K562 (cell line): Measurements from ENCODE around the gene ST14. TPM values are rescaled to one million over a fixed set of nuclear protein-coding genes. Genes with fewer than 3 reads are reported as not detected.

Experiments used
- ATAC-seq: fragments of 200-7000 bp; cut with Tn5 transposase; 3 replicates; pipeline ENCODE4 v1.9.1; 2020; ENCODE audit warnings: moderate library complexity
- BruUV-seq: library from RNA; stranded (reverse); fragments of 400-500 nt; replicated peaks from 2 replicates; lab custom pipeline; 2021; lab: Mats Ljungman, UMichigan
- CTCF ChIA-PET: fragments of 300-600 bp; formaldehyde crosslinking; extraction: SDS; loops from one replicate; lab custom pipeline; 2021; ENCODE audit warnings: low intra/inter-chr PET ratio; lab: Yijun Ruan, JAX
- POLR2A ChIA-PET: fragments of 300-600, 350-650 bp; sonication (Branson Sonifier 250); formaldehyde crosslinking; extraction: SDS; loops from one replicate; lab custom pipeline; 2021; ENCODE audit warnings: antibody characterized with exemption, inconsistent platforms; lab: Yijun Ruan, JAX
- DNase-seq, 4 experiments: peaks; one replicate each; pipeline versions ENCODE4 v3.0.0 to v3.0.0-alpha.2; 2011 to 2018; ENCODE audit warnings: low spot score in 3 of 4, mixed read lengths in 3 of 4; ENCODE audit errors: extremely low read depth in 1 of 4
- FAIRE-seq: peaks from 2 replicates; lab custom pipeline; 2011; peaks lifted over from hg19 to GRCh38; lab: Jason Lieb, UNC
- H2AFZ ChIP-seq: 2 replicates; pipeline ENCODE4 v1.6.0; 2011; ENCODE audit warnings: low read depth, low read length, control low read depth, inconsistent platforms
- H3K27ac ChIP-seq: fragments of 200-600 bp; 3 replicates; pipeline ENCODE4 v1.8.0; 2011; ENCODE audit warnings: low read depth, mild to moderate bottlenecking, control low read depth, inconsistent platforms, low read length, moderate library complexity, mixed read lengths; ENCODE audit errors: extremely low read depth
- H3K27me3 ChIP-seq, 2 experiments: fragments of 300-600 bp in 1 of 2; 2 replicates in 1 of 2; 3 replicates in 1 of 2; pipeline versions ENCODE4 v1.6.0 to v1.8.0; 2011; ENCODE audit warnings: inconsistent platforms in 2 of 2, low read length in 2 of 2, mild to moderate bottlenecking in 1 of 2, mixed read lengths in 1 of 2, moderate library complexity in 1 of 2; ENCODE audit not compliant: control insufficient read depth in 2 of 2, insufficient read depth in 2 of 2
- H3K36me3 ChIP-seq: fragments of 300-600 bp; 3 replicates; pipeline ENCODE4 v1.8.0; 2011; ENCODE audit warnings: mild to moderate bottlenecking, low read length, inconsistent platforms; ENCODE audit not compliant: control insufficient read depth, insufficient read depth
- H3K4me1 ChIP-seq, 2 experiments: fragments of 200-600 bp in 1 of 2; replicated peaks in 1 of 2; 2 replicates in 1 of 2; 3 replicates in 1 of 2; pipeline versions ENCODE4 v1.5.1 to v1.8.0; 2011; ENCODE audit warnings: inconsistent platforms in 2 of 2, low read length in 2 of 2, mild to moderate bottlenecking in 1 of 2, mixed read lengths in 1 of 2, moderate library complexity in 1 of 2; ENCODE audit not compliant: control insufficient read depth in 2 of 2, insufficient read depth in 2 of 2
- H3K4me2 ChIP-seq: 2 replicates; pipeline ENCODE4 v1.6.1; 2011; ENCODE audit warnings: low read length, control low read depth, inconsistent platforms, mixed read lengths; ENCODE audit not compliant: insufficient read depth
- H3K4me3 ChIP-seq: fragments of 200-600 bp; sonication (generic), shearing (Covaris generic); 2 replicates; pipeline ENCODE4 v1.5.1; 2016; ENCODE audit warnings: control low read depth, inconsistent platforms
- H3K79me2 ChIP-seq: fragments of 200-600 bp; 3 replicates; pipeline ENCODE4 v1.8.0; 2011; ENCODE audit warnings: low read length, inconsistent platforms; ENCODE audit not compliant: control insufficient read depth, insufficient read depth
- H3K9ac ChIP-seq, 2 experiments: 2 replicates each; pipeline versions ENCODE4 v1.6.0 to v1.6.1; 2011; ENCODE audit warnings: low read depth in 2 of 2, low read length in 2 of 2, control low read depth in 1 of 2, inconsistent platforms in 1 of 2, mild to moderate bottlenecking in 1 of 2, mixed read lengths in 1 of 2; ENCODE audit not compliant: insufficient read depth in 1 of 2
- H3K9me1 ChIP-seq: one replicate; pipeline ENCODE4 v1.6.0; 2011; ENCODE audit warnings: inconsistent platforms, mild to moderate bottlenecking, low read length, moderate library complexity; ENCODE audit not compliant: control insufficient read depth, insufficient read depth
- H3K9me3 ChIP-seq: replicated peaks from 2 replicates; pipeline ENCODE4 v1.5.1; 2011; ENCODE audit warnings: low read depth, low read length, inconsistent platforms; ENCODE audit not compliant: control insufficient read depth, insufficient read depth
- H4K20me1 ChIP-seq: replicated peaks from 2 replicates; pipeline ENCODE4 v1.6.1; 2011; ENCODE audit warnings: low read length, inconsistent platforms, mixed read lengths; ENCODE audit not compliant: control insufficient read depth, insufficient read depth
- CCAR2 ChIP-seq: fragments of 200-400 bp; formaldehyde crosslinking; IDR thresholded peaks from 2 replicates; pipeline ENCODE4 v1.6.1; 2017; ENCODE audit warnings: mild to moderate bottlenecking, low read depth, low read length
- EWSR1 ChIP-seq: fragments of 450-650 bp; IDR thresholded peaks from 2 replicates; pipeline ENCODE4 v1.6.1; 2018; ENCODE audit warnings: borderline replicate concordance, mild to moderate bottlenecking, low read depth, moderate library complexity; ENCODE audit not compliant: partially characterized antibody
- FIP1L1 ChIP-seq: fragments of 200-400 bp; formaldehyde crosslinking; IDR thresholded peaks from 2 replicates; pipeline ENCODE4 v1.6.1; 2018; ENCODE audit warnings: mild to moderate bottlenecking, low read depth, low read length; ENCODE audit not compliant: poor library complexity, severe bottlenecking
- GABPA ChIP-seq: fragments of 200-800 bp; sonication (Bioruptor generic); conservative IDR thresholded peaks from 2 replicates; pipeline ENCODE4 v1.6.1; 2016; ENCODE audit warnings: low read depth, missing genetic modification characterization, missing compliant biosample characterization
- HDAC1 ChIP-seq, 2 experiments: fragments of 450-650 bp; IDR thresholded peaks; 2 replicates each; pipeline ENCODE4 v1.6.1; 2016 to 2017; ENCODE audit warnings: inconsistent platforms in 1 of 2, mild to moderate bottlenecking in 1 of 2, moderate library complexity in 1 of 2
- HNRNPH1 ChIP-seq: fragments of 200-400 bp; formaldehyde crosslinking; optimal IDR thresholded peaks from 2 replicates; pipeline ENCODE3; 2017; ENCODE audit warnings: low read depth, mild to moderate bottlenecking, low read length, moderate library complexity
- KHSRP ChIP-seq: fragments of 450-650 bp; IDR thresholded peaks from 2 replicates; pipeline ENCODE4 v1.6.1; 2017
- WHSC1 ChIP-seq: IDR thresholded peaks from one replicate; pipeline ENCODE4 v1.6.1; 2012; ENCODE audit warnings: low read length, control low read depth, inconsistent platforms
- ZBTB8A ChIP-seq: fragments of 450-650 bp; IDR thresholded peaks from 2 replicates; pipeline ENCODE4 v1.6.1; 2018; ENCODE audit warnings: mild to moderate bottlenecking, moderate library complexity; ENCODE audit not compliant: partially characterized antibody
- ZFP30 ChIP-seq: fragments of 250-450 bp; sonication (Bioruptor Pico); IDR thresholded peaks from 2 replicates; pipeline ENCODE4 v1.8.0; 2022; ENCODE audit warnings: moderate library complexity, mild to moderate bottlenecking, inconsistent platforms, borderline replicate concordance
- ZNF121 ChIP-seq: sonication (generic); formaldehyde crosslinking; conservative IDR thresholded peaks from 2 replicates; pipeline ENCODE4 v1.8.0; 2022; ENCODE audit warnings: missing genetic modification reagents
- ZNF766 ChIP-seq: fragments of 200-800 bp; sonication (Bioruptor generic); conservative IDR thresholded peaks from 2 replicates; pipeline ENCODE4 v1.6.1; 2016; ENCODE audit warnings: missing genetic modification characterization, missing compliant biosample characterization
- WGBS: fragments of 100-300 bp; shearing (Covaris generic); methylation state at CpG from one replicate; pipeline ENCODE4 v1.1.6; 2016; ENCODE audit warnings: low coverage, mixed read lengths; ENCODE audit not compliant: insufficient coverage; ENCODE audit errors: missing lambda C conversion rate; 5-methylcytosine and 5-hydroxymethylcytosine counted together
- in situ Hi-C: fragments of 300-500 bp; cut with MboI; formaldehyde crosslinking; loops from 4 replicates; pipeline ENCODE4 v1.15.0; 2018; ENCODE audit warnings: inconsistent platforms, mixed read lengths
- intact Hi-C: fragments of 100-400 bp; cut with micrococcal nuclease; formaldehyde crosslinking; loops from 2 replicates; pipeline ENCODE4 v1.14.2; 2022
- polyA plus RNA-seq, 8 experiments: library from polyadenylated mRNA; depleted of rRNA in 4 of 8; stranded (reverse) in 5 of 8; unstranded in 3 of 8; fragments of >200 nt; fragmentation: Nextera tagmentation in 2 of 8; fragmentation: Illumina TruSeq in 1 of 8; extraction: Ambion mirVana in 2 of 8; extraction: Trizol in 1 of 8; gene quantifications; 2 replicates each; pipeline versions ENCODE4 v1.2.1 to v1.2.3, GENCODE V29; 2011 to 2014; ENCODE audit warnings: inconsistent platforms in 1 of 8, missing spikeins in 1 of 8
- total RNA-seq, 7 experiments: library from RNA; depleted of rRNA in 6 of 7; stranded (reverse); fragments of >200 nt in 6 of 7; fragmentation: Illumina TruSeq in 2 of 7; extraction: Trizol in 2 of 7; gene quantifications; 2 replicates each; pipeline versions ENCODE4 v1.2.1 to v1.2.3, GENCODE V29; 2011 to 2021; ENCODE audit warnings: low replicate concordance in 1 of 7
- TF ChIP-seq, protein P1 (sequence below): fragments of 450-650 bp; IDR thresholded peaks from 2 replicates; pipeline ENCODE4 v1.6.1; 2014; ENCODE audit warnings: low read depth, mild to moderate bottlenecking, moderate library complexity, borderline replicate concordance
- TF ChIP-seq, protein P2 (sequence below): fragments of 250-450 bp; sonication (Bioruptor Pico); IDR thresholded peaks from 2 replicates; pipeline ENCODE4 v1.9.0; 2021; ENCODE audit warnings: mild to moderate bottlenecking

ST14 gene
- total and polyA plus RNA-seq, 9 of the 15 experiments (the other 6 are each of a cell fraction or from before 2014, with no cell fraction given): 0.08 to 0.20 TPM; not detected in 7

DNA sequence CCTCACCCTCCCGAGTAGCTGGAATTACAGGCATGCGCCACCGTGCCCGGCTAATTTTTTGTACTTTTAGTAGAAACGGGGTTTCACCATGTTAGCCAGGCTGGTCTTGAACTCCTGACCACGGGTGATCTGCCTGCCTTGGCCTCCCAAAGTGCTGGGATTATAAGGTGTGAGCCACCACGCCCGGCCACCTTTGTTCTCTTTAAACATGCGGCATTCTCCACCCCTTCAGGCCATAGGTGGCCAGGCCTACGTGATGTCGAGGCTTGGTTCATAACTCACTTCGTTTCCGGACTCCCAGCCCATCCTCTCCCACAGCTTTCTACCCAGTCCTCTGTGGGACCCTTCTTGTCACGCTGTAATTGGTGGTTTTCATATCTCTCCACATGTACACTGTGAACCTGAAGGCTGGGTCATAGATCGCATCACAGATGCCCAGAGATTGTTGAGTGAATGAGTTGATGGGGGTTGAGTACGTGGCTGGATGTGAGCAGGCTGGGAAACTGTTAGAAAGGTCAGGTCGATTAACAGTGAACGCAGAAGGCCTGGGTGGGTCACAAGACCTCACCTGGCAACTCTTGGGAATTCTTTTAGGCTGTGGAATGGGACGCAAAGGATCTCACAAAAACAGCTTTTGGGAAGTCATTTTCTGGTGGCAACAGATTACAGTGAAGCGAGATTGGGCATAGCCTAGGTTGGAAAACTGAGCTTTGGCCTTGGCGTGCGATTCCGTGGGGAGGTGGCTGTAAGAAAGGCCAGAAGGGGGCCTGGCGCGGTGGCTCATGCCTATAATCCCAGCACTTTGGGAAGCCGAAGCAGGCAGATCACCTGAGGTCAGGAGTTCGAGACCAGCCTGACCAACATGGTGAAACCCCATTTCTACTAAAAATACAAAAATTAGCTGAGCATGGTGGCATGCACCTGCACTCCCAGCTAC lies 44.5 kb downstream of the ST14 start:
- BruUV-seq: no TSS peak
- no peak overlapping the region; a peak in 1 of 4 replicates for H3K9ac ChIP-seq
- TF ChIP-seq ZNF766 (CRISPR knock-in tag): no peak
- no peak for TF ChIP-seq EWSR1
- no peak for TF ChIP-seq ZBTB8A
- TF ChIP-seq CCAR2: no peak
- TF ChIP-seq GABPA (tag): no peak
- TF ChIP-seq HDAC1 (IDR thresholded peaks at IDR 0.05): no peak
- TF ChIP-seq, protein P1, sequence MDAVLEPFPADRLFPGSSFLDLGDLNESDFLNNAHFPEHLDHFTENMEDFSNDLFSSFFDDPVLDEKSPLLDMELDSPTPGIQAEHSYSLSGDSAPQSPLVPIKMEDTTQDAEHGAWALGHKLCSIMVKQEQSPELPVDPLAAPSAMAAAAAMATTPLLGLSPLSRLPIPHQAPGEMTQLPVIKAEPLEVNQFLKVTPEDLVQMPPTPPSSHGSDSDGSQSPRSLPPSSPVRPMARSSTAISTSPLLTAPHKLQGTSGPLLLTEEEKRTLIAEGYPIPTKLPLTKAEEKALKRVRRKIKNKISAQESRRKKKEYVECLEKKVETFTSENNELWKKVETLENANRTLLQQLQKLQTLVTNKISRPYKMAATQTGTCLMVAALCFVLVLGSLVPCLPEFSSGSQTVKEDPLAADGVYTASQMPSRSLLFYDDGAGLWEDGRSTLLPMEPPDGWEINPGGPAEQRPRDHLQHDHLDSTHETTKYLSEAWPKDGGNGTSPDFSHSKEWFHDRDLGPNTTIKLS: no peak
- no peak for TF ChIP-seq WHSC1
- no peak for TF ChIP-seq ZFP30 (CRISPR knock-in tag)
- TF ChIP-seq FIP1L1: no peak
- no peak for TF ChIP-seq KHSRP
- no peak for TF ChIP-seq ZNF121 (CRISPR knock-in tag)
- TF ChIP-seq, protein P2, sequence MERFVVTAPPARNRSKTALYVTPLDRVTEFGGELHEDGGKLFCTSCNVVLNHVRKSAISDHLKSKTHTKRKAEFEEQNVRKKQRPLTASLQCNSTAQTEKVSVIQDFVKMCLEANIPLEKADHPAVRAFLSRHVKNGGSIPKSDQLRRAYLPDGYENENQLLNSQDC (CRISPR knock-in tag): no peak
- no peak for TF ChIP-seq HNRNPH1
- TF ChIP-seq, all 486 proteins: peak for 0
- Histone ChIP-seq H3K9me1 (no peaks in the 10 kb centered on the region), H3K4me2 (no peak overlapping the region), H4K20me1 (peaks cover 21% of the 10 kb centered on the region), H3K27me3 (peaks cover 54 to 81% of the 10 kb centered on the region in 2 experiments; a peak in 4 of 5 replicates), H3K36me3 (no peaks in the 10 kb centered on the region), H3K9me3 (no peaks in the 10 kb centered on the region), H3K4me3 (no peak overlapping the region), H3K79me2 (no peaks in the 10 kb centered on the region), H3K27ac (no peak overlapping the region), H2AFZ (no peak overlapping the region), H3K4me1 (peaks cover 0 to 8% of the 10 kb centered on the region in 2 experiments; a peak in 2 of 5 replicates)
- in situ Hi-C loops: no loop called here
- DNase-seq: no peak
- ChIA-PET CTCF (no interaction called here), POLR2A (no interaction called here)
- 5% methylated on average over 27 of the region's 27 CpGs for WGBS
- no peak for FAIRE-seq
- no peak for ATAC-seq
- intact Hi-C loops: no loop called here
